HepG2 (cell line): Measurements from ENCODE around the gene LTBR. TPM values are rescaled to one million over a fixed set of nuclear protein-coding genes. Genes with fewer than 3 reads are reported as not detected.

Experiments used
- ARHGAP35 ChIP-seq: sonication (generic); formaldehyde crosslinking; IDR thresholded peaks from 2 replicates; pipeline ENCODE4 v1.9.0; 2022; ENCODE audit warnings: mild to moderate bottlenecking, inconsistent platforms, moderate library complexity, missing genetic modification reagents, borderline replicate concordance
- DDIT3 ChIP-seq: sonication (generic); formaldehyde crosslinking; IDR thresholded peaks from 2 replicates; pipeline ENCODE4 v1.4.0; 2020; ENCODE audit warnings: mild to moderate bottlenecking, missing genetic modification reagents
- DR1 ChIP-seq: sonication (generic); formaldehyde crosslinking; IDR thresholded peaks from 2 replicates; pipeline ENCODE4 v1.8.0; 2021; ENCODE audit warnings: mild to moderate bottlenecking, missing genetic modification reagents, inconsistent platforms
- GTF3A ChIP-seq: sonication (generic); formaldehyde crosslinking; conservative IDR thresholded peaks from 2 replicates; pipeline ENCODE4 v1.4.0; 2020; ENCODE audit warnings: mild to moderate bottlenecking, missing genetic modification reagents
- ISX ChIP-seq: sonication (generic); formaldehyde crosslinking; conservative IDR thresholded peaks from 2 replicates; pipeline ENCODE4 v1.5.0; 2020; ENCODE audit warnings: missing genetic modification reagents
- KAT7 ChIP-seq: IDR thresholded peaks from 2 replicates; pipeline ENCODE4 v1.6.1; 2018; ENCODE audit warnings: borderline replicate concordance, missing compliant biosample characterization
- KAT8 ChIP-seq: IDR thresholded peaks from 2 replicates; pipeline ENCODE4 v1.6.1; 2016; ENCODE audit warnings: missing genetic modification reagents, missing compliant biosample characterization
- KLF15 ChIP-seq: sonication (generic); formaldehyde crosslinking; IDR thresholded peaks from 2 replicates; pipeline ENCODE4 v1.8.1; 2023; ENCODE audit warnings: borderline replicate concordance, mild to moderate bottlenecking, inconsistent platforms, missing genetic modification reagents, mixed read lengths
- MLX ChIP-seq: IDR thresholded peaks from 2 replicates; pipeline ENCODE4 v1.6.1; 2016
- MXI1 ChIP-seq: IDR thresholded peaks from 3 replicates; pipeline ENCODE4 v1.6.1; 2012; ENCODE audit warnings: low read depth, low read length, inconsistent platforms, borderline replicate concordance
- SKI ChIP-seq: fragments of 450-650 bp; IDR thresholded peaks from one replicate; pipeline ENCODE4 v1.6.1; 2018; ENCODE audit warnings: mild to moderate bottlenecking; ENCODE audit not compliant: partially characterized antibody
- SMARCE1 ChIP-seq: fragments of 450-650 bp; IDR thresholded peaks from 2 replicates; pipeline ENCODE4 v1.6.1; 2017; ENCODE audit warnings: borderline replicate concordance
- SPEN ChIP-seq: sonication (generic); formaldehyde crosslinking; IDR thresholded peaks from 2 replicates; pipeline ENCODE4 v1.5.1; 2020; ENCODE audit warnings: low read depth, mild to moderate bottlenecking, missing genetic modification reagents
- ZEB1 ChIP-seq: IDR thresholded peaks from 2 replicates; pipeline ENCODE4 v1.6.1; 2012; ENCODE audit warnings: mild to moderate bottlenecking, low read depth, inconsistent platforms; ENCODE audit not compliant: insufficient replicate concordance
- ZNF224 ChIP-seq: sonication (generic); formaldehyde crosslinking; IDR thresholded peaks from 2 replicates; pipeline ENCODE4 v1.5.0; 2020; ENCODE audit warnings: mild to moderate bottlenecking, missing genetic modification reagents
- ZNF282 ChIP-seq: fragments of 450-650 bp; IDR thresholded peaks from 2 replicates; pipeline ENCODE4 v1.6.1; 2018; ENCODE audit not compliant: partially characterized antibody
- ZNF350 ChIP-seq: sonication (generic); formaldehyde crosslinking; IDR thresholded peaks from 2 replicates; pipeline ENCODE4 v1.4.0; 2020; ENCODE audit warnings: mild to moderate bottlenecking, low read depth, missing genetic modification reagents, borderline replicate concordance
- ZNF484 ChIP-seq: sonication (generic); formaldehyde crosslinking; IDR thresholded peaks from 2 replicates; pipeline ENCODE4 v1.5.1; 2020; ENCODE audit warnings: mild to moderate bottlenecking, low read depth, missing genetic modification reagents, borderline replicate concordance
- ZNF562 ChIP-seq: sonication (generic); formaldehyde crosslinking; IDR thresholded peaks from 2 replicates; pipeline ENCODE4 v1.8.0; 2022; ENCODE audit warnings: missing genetic modification reagents, borderline replicate concordance
- ZNF574 ChIP-seq: sonication (generic); formaldehyde crosslinking; IDR thresholded peaks from 2 replicates; pipeline ENCODE4 v1.4.0; 2020; ENCODE audit warnings: missing genetic modification reagents
- ZNF614 ChIP-seq: IDR thresholded peaks from 2 replicates; pipeline ENCODE4 v1.6.1; 2018; ENCODE audit warnings: missing biosample characterization, missing genetic modification reagents, inconsistent platforms, borderline replicate concordance
- ZNF615 ChIP-seq: sonication (generic); formaldehyde crosslinking; IDR thresholded peaks from 2 replicates; pipeline ENCODE4 v1.5.0; 2020; ENCODE audit warnings: mild to moderate bottlenecking, missing genetic modification reagents, borderline replicate concordance
- ZNF652 ChIP-seq: IDR thresholded peaks from 2 replicates; pipeline ENCODE4 v1.6.1; 2016; ENCODE audit warnings: low read depth, borderline replicate concordance
- ZNF75D ChIP-seq: sonication (generic); formaldehyde crosslinking; IDR thresholded peaks from 2 replicates; pipeline ENCODE4 v1.8.1; 2023; ENCODE audit warnings: missing genetic modification reagents, mild to moderate bottlenecking, borderline replicate concordance
- ZSCAN22 ChIP-seq: sonication (generic); formaldehyde crosslinking; IDR thresholded peaks from 2 replicates; pipeline ENCODE4 v1.4.0; 2020; ENCODE audit warnings: mild to moderate bottlenecking, missing genetic modification reagents
- polyA plus RNA-seq, 8 experiments: library from polyadenylated mRNA; depleted of rRNA in 3 of 8; stranded (reverse) in 7 of 8; unstranded in 1 of 8; fragments of >200 nt; fragmentation: Illumina TruSeq in 4 of 8; extraction: Trizol in 4 of 8; gene quantifications; 2 replicates each; pipeline versions ENCODE4 v1.2.1 to v1.2.3, GENCODE V29; 2011 to 2016; ENCODE audit warnings: low read depth in 4 of 8, missing spikeins in 1 of 8, mixed read lengths in 1 of 8; ENCODE audit not compliant: insufficient read depth in 1 of 8
- total RNA-seq, 5 experiments: library from RNA; depleted of rRNA; stranded (reverse); fragments of >200 nt; fragmentation: Illumina TruSeq; extraction: Trizol; gene quantifications; 2 replicates each; pipeline ENCODE4 v1.2.3, GENCODE V29; 2016; ENCODE audit warnings: low read depth in 1 of 5

The LTBR gene
- total and polyA plus RNA-seq, 2 of the 13 experiments (the other 11 are each of a cell fraction or from before 2014, with no cell fraction given): 31.4 to 34.8 TPM

- no peak; the same call in 1 of the 2 replicates for TF ChIP-seq ZNF484 (CRISPR knock-in tag)
- TF ChIP-seq ISX (CRISPR knock-in tag): no peak
- TF ChIP-seq SMARCE1: no peak
- 0 out of 2 replicates have a peak, but pooled peaks have one; percentile 45 for TF ChIP-seq ZNF224 (CRISPR knock-in tag)
- TF ChIP-seq DDIT3 (CRISPR knock-in tag): no peak
- TF ChIP-seq ZNF574 (CRISPR knock-in tag): peak; percentile 89
- TF ChIP-seq ZNF652 (CRISPR knock-in tag): 0 out of 2 replicates have a peak, but pooled peaks have one; percentile 33
- peak; percentile 54; the same call in 1 of the 3 replicates for TF ChIP-seq MXI1
- TF ChIP-seq ZNF615 (CRISPR knock-in tag): peak; percentile 81; the same call in 1 of the 2 replicates
- peak; percentile 61 for TF ChIP-seq ZEB1
- TF ChIP-seq DR1 (CRISPR knock-in tag): peak; percentile 87
- TF ChIP-seq SPEN (CRISPR knock-in tag): peak; percentile 94
- TF ChIP-seq ZSCAN22 (CRISPR knock-in tag): peak; percentile 57; the same call in 1 of the 2 replicates
- TF ChIP-seq GTF3A: 0 out of 2 replicates have a peak, but pooled peaks have one; percentile 32
- TF ChIP-seq MLX (CRISPR knock-in tag): peak; percentile 90
- TF ChIP-seq KAT7 (CRISPR knock-in tag): peak; percentile 84; the same call in 1 of the 2 replicates
- peak; percentile 83 for TF ChIP-seq KAT8
- TF ChIP-seq KLF15 (CRISPR knock-in tag): peak; percentile 78; the same call in 1 of the 2 replicates
- TF ChIP-seq ZNF614 (CRISPR knock-in tag): peak; percentile 81; the same call in 1 of the 2 replicates
- TF ChIP-seq ZNF75D (CRISPR knock-in tag): peak; percentile 71; the same call in 1 of the 2 replicates
- TF ChIP-seq ZNF282: no peak
- peak; percentile 84; the same call in 1 of the 2 replicates for TF ChIP-seq ZNF350
- peak; percentile 55 for TF ChIP-seq SKI
- peak; percentile 58; the same call in 1 of the 2 replicates for TF ChIP-seq ARHGAP35 (CRISPR knock-in tag)
- 0 out of 2 replicates have a peak, but pooled peaks have one; percentile 31 for TF ChIP-seq ZNF562
Measured at GRCh38 chr12:6383572-6384498, at the start of gene LTBR (continued).
